ENCODE measurements around the gene FALEC.

The FALEC gene

GRCh38 chr1:150515328-150516049 is at the start of gene FALEC:
TSS of gene FALEC (plus strand) at chr1:150515752.
- in situ Hi-C loops (cut with HindIII; ENCODE audit: low pct_ligation_motif_present, low sequenced_read_pairs) = no loop called here
- Histone ChIP-seq H3K27me3 (replicated peaks) (no peaks in the 10 kb centered on the region), H3K36me3 (replicated peaks) (peaks cover 2% of the 10 kb centered on the region), H3K4me3 (ENCODE audit: low read depth, low read length) (peak within 1 kb of the TSS; percentile 70), H3K27ac (no peak within 1 kb of the TSS)
- peak; percentile 94 for DNase-seq
- TF ChIP-seq CTCF (IDR thresholded peaks at IDR 0.05; ENCODE audit: low read depth, low read length, missing control alignments) = peak; percentile 27

- Histone ChIP-seq H3K36me3 (replicated peaks) (peaks cover 22% of the 10 kb centered on the region), H3K27me3 (replicated peaks) (no peaks in the 10 kb centered on the region), H3K4me3 (ENCODE audit: low read depth, low read length) (no peak overlapping the region), H3K27ac (no peak overlapping the region)
- no peak for TF ChIP-seq CTCF (IDR thresholded peaks at IDR 0.05; ENCODE audit: low read depth, low read length, missing control alignments)
- in situ Hi-C loops (cut with HindIII; ENCODE audit: low pct_ligation_motif_present, low sequenced_read_pairs) = no loop called here
- DNase-seq = no peak
Measured at GRCh38 chr1:150466964-150467363, 48.6 kb upstream of the FALEC start.

- H3K36me3 ChIP-seq (replicated peaks) = peaks cover 25% of the 10 kb centered on the region
- DNase-seq = no peak
- no peak overlapping the region for H3K4me3 ChIP-seq (ENCODE audit: low read depth, low read length)
- no peaks in the 10 kb centered on the region for H3K27me3 ChIP-seq (replicated peaks)
- in situ Hi-C loops (cut with HindIII; ENCODE audit: low pct_ligation_motif_present, low sequenced_read_pairs) = no loop called here
- no peak for TF ChIP-seq CTCF (IDR thresholded peaks at IDR 0.05; ENCODE audit: low read depth, low read length, missing control alignments)
- no peak overlapping the region for H3K27ac ChIP-seq
Measured at GRCh38 chr1:150469291-150469690, 46.3 kb upstream of the FALEC start.

GRCh38 chr1:150472601-150473200 is 42.9 kb upstream of the FALEC start:
- Histone ChIP-seq H3K36me3 (replicated peaks) (peaks cover 18% of the 10 kb centered on the region), H3K4me3 (ENCODE audit: low read depth, low read length) (no peak overlapping the region), H3K27ac (no peak overlapping the region), H3K27me3 (replicated peaks) (no peaks in the 10 kb centered on the region)
- in situ Hi-C loops (cut with HindIII; ENCODE audit: low pct_ligation_motif_present, low sequenced_read_pairs) = no loop called here
- DNase-seq = no peak
- TF ChIP-seq CTCF (IDR thresholded peaks at IDR 0.05; ENCODE audit: low read depth, low read length, missing control alignments) = no peak

GRCh38 chr1:150473659-150474058 is 41.9 kb upstream of the FALEC start:
- in situ Hi-C loops (cut with HindIII; ENCODE audit: low pct_ligation_motif_present, low sequenced_read_pairs) = no loop called here
- Histone ChIP-seq H3K4me3 (ENCODE audit: low read depth, low read length) (no peak overlapping the region), H3K27me3 (replicated peaks) (no peaks in the 10 kb centered on the region), H3K27ac (no peak overlapping the region), H3K36me3 (replicated peaks) (peaks cover 18% of the 10 kb centered on the region)
- no peak for TF ChIP-seq CTCF (IDR thresholded peaks at IDR 0.05; ENCODE audit: low read depth, low read length, missing control alignments)
- DNase-seq = no peak

All from brain microvascular endothelial cell (primary cell).